Measurements from ENCODE around the gene HRK.

The HRK gene

DNA sequence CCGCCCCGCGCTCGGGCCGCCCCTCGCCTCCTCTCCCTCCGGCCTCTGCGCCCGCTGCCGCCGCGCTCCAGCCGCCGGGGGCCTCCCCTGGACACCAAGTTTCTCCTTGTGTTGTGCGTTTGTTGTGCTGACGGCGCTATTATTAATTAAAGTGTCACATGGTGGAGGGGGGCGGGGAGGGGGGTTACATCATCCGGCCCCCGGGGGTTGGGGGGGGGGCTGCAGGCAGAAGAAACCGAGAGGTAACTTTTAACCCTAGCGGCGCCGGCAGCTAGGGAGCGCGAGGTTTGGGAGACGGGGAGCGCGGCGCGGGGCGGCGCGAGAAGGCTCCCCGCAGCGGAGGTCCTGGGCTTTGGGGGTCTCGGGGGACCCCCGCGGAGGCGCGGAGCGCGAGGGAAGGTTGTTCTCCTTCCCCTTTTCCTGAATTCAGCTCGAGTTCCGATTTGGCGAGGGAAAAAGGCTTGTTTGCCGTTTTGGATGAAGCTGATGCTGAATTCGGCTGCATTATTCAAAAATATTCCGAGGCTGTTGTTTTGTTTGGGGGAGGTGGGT is at the start of gene HRK:
TSS of gene HRK (minus strand) at position 117 of the 552 bp plus-strand sequence. CDS start 134 bp downstream, outside the sequence.
- FAIRE-seq: no peak

DNA sequence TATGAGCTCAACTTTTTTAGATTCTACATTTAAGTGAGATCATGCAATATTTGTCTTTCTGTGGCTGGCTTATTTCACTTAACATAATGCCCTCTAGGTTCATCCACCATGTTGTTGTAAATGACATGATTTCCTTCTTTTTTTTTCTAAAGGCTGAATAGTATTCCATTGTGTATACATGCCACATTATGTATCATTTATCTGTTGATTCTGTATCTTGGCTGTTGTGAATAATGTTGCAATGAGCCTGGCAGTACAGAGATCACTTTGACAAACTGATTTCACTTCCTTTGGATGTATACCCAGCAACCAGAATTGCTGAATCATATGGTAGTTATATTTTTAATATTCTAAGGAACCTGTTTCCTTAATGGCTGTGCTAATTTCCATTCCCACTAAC is 48.6 kb upstream of the HRK start:
- no peak for FAIRE-seq

DNA sequence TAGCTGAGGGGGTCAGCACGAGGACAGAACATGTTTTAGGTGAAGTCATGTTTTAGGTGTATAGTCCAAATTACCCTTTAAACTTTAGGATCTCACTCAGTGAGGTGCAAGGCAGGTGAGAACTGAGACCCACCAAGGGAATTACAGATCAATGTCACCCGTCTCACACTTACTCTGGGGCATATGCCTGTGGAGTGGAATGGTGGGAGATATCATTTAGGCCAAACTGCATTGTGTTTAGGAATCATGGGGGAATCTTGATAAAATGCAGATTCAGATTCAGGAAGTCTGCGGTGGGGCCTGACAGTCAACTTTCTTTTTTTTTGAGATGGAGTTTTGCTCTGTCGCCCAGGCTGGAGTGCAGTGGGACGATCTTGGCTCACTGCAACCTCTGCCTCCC is 47.3 kb upstream of the HRK start:
- no peak for FAIRE-seq

DNA sequence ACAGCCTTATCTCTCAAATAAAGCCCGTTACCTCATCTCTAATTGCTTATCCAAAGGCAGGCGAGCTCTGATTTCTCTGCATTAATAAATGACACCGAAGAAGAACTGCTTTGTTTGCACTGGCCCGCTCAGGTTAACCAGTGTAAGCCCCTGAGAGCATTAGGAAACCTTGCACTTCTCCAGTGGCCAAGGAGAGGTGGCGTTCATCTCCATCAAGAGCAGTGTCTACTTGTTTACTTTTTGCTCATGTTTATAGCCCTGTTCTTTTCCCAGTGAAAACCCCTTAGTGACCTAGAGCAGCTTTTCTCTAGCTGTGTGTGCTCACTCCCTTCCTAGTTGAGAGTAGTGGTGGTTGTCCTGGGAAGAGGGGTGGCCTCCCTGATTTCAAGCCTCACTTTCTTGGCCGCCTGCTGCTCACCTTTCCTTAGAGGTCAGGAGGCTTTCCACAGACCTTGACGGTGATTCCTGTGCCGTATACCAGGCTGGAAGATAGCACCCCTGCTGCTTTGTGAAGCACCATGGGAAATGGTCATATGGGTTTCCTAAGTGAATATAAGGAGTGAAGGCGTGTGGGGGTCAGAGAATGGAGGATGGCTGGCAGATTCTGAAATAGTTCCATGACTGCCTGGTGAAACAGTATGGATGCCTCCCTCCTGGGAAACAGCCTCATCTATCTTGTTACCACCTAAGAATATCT is 46.2 kb upstream of the HRK start:
- no peak for FAIRE-seq

DNA sequence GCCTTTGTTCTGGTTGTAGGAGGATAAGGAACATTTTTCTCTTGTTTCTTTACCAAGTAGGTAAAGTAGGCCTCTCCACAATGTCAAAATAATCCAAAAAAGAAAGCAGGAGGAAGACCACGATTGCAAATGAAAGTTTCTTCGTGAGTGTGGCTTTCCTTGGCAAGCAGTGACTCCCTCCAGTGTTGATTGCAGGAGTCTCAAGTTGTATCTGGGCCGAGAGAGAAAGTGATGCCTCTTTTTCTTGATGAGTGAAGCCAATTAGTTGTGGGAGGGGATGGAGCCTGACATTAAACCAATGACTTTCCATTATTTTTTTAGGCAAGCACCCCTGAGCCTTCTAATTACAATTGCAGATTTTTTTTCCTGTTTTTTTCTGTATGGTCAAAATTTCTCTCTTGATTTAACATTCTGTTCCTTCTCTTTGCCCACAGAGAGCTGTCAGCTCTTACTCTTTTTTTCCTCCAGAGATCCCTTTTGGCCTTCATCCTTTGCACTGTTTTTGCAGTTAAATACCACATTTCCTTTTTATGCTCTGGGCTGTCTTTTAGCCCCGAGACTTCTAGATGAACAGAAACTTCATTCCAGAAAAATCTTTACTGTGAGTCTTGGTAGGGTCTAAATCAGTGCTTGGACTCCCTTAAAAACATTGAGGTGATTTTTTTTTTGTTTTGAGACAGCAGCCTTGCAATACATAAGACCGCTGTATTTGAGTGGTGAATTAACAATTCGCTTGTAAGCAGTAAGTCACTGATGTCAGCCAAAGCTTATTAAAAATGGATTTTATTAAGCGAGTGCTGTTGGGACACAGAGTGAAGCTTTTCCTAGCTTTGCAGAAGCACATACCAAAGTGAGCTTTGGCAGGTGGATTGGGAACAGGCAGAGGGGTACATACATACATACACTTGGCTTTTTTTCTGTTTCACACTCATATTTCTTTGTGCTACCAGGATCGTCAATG is 45.3 kb upstream of the HRK start:
- no peak for FAIRE-seq

DNA sequence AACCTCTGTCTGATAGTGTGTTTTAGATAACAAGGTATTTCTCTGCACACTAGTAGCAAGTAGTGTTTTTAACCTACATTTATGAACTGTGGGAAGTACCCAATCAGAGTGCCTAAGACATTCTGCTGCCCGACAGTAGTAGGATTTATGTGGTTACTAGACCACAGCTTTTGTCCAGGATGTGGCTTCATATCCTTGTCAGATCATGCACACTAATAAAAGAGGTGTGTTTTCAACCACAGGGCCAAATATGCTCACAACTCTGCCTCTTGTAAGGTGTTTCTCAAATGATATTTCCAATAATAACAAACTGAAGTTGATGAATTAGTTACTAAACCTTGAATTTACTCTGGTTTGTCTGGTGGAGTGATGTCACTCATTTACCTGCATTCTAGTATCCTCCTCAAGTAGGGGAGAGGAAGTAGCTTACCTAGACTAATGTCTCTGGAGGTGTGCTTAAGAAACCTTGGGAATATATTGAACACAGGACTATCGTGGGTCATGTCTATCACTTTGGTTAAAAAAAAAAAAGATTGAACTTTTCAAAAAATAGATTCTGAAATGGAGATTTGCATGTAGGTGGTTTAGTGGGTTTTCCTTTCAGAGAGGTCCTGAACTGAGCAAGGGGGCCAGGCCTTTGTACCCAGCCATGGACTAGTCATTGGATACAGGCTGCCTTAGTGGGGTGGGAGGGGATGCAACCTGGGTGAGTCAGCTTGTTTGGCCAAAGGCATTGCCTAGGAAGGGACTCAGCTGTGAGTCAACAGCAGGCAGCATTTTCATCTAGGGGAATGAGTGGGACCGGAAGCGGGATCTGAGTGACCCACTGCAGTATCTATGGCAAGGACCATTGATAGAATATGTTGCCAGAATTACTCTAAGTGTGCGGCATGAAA is 43.6 kb upstream of the HRK start:
- FAIRE-seq: no peak

DNA sequence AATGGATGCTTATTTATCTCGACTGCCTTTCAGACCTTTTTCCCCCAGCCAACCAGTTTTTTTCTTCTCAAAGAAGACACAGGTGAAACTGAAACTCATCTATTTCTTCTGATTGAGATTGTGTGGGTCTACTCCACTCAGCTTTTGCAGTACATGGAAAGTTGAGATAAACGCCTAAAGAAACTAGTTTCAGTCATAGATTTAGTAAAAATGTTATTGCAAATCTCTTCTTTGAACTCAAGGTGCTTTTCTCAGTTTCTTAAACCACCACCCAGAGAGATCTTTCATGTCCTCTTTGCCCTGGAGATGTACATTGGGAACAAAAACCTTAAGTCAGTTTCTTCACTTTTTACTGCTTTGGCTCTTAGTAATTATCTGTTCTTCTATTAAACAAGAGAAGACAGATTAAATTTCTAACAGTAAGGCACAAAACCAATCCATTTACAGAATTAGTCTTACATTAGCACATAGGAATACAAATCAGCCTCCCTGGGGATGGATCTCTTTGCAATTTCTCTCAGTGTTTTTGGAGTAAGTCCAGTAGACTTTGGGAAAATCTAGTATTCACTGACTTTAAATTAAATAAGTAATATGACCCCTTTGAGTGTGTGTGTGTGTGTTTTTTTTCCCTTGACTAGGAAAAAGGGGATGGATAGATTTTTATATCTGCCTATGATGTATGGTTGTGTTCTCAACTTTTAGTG is 41.1 kb upstream of the HRK start:
- no peak for FAIRE-seq

DNA sequence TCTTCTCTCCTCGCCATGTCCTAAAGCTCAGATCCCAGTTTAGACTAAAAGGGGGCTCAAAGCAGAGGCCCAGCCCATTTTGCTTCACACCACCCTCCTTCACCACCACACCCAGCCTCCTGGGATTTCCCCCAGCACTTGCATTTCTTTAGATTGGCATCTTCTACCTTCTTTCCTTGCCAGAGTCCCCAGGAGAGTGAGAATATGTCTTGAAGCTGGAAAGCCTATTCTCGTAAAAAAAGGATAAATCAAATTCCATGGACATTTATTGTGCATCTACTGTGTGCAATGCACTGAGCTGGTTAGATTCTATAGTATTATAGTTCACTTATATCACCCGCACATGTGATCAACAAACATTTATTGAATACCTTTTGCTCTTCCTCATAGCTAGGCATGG is 39.7 kb upstream of the HRK start:
- no peak for FAIRE-seq

DNA sequence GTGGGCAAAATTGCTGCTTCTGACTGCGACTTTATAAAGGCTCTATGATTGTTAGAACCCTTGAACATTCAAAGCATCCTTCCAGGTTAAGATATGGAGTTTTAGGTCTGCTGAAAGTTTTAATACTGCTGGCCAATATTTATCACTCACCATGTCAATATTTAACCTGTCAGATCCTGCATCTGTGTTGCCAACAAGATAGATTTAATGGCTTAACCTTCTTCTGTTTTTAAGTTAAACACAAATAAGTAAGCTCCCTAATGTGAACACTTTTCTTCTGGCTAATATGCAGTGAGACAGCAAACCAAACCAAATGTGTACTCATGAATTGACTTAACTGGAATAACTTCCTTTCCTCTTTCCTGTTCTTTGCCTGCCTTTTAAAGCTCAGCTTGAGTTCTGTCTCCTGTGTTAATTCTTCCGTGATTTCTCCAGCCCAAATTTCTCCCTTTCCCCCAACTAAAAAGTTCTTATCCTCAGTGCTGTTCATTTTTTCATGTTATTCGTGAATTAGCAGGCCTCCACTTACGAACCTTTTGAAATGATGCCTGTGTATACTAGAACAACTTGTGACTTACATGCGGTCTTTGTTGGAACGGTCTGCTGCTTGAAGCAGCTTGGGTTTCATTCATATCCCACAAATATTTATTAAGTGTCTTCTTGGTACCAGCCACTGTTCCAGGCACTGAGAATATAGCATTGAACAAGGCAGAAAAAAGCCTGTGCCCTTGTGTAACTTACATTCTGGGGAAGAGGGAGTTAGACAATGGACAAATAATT is 38.7 kb upstream of the HRK start:
- FAIRE-seq: no peak

DNA sequence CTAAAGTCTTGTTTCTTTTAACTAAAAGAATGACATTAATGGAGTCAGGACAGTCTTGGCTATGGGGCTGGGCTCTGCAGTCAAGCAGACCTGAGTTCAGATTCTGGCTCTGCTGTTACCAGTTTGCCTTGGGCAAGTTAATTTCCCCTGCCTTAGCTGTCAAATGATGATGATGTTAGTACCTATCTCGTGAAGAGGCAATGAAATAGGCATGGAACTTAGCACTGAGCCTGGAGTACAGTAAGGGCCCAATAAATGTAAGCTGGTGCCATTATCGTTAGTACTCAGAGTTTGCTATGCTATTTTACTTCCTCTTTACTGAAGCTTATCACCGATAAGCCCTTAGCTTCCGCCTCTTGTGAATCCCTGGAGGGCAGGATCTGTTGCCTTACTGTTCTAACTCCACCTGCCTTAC is 38.0 kb upstream of the HRK start:
- FAIRE-seq: no peak

DNA sequence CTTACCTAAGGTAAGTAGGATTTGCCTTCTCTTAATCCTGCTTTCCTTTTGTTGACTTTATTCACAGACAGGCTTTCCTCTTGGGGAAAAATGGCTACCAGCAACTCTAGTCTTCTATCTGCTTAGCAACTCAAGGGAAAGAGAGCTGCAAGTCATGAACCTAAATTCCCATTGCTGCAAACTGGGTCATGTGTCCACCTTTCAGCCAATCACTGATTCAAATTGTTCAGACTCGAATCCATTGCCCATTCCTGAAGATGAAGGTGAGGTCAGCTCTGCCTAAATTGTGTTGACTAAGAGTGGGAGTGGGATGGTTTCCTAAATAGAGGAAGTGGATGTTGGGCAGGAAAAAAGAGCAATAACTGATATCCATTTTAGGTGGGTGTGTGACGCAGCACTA is 37.2 kb upstream of the HRK start:
- FAIRE-seq: no peak

DNA sequence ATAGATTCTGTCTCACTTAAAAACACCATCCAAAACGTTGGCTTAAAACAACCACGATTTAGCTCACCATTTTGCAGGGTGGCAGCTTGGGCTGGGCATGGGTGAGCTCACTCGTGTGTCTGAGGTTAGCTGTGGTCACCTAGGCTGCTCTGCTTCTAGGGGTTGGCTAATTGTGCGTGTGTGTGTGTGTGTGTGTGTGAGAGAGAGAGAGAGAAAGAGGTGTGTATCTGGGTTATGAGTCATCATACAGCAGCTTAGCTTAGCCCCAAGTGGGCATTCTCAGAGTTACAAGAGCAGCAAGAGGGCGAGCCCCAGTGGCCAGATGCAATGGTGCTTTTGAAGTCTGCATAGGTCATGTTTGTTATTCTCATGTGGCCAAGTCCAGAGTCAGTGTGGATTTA is 35.5 kb upstream of the HRK start:
- FAIRE-seq: no peak

DNA sequence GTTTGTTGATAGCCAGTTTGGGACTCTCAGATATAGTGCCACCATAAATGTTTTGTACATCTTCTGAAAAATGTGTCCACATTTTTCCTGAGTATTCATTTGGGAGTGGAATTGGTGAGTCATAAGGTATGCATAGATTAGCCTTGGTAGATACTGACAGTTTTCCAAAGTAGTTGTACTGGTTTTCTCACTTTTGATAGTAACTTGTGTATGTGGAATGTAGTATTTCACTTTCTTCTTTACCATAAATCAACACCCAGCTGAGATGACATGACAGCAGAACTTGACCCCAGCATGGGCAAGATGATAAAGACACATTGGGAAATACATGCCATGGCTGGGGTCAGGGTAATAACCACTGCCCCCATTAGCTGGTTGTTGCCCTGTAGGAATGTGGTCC is 34.9 kb upstream of the HRK start:
- no peak for FAIRE-seq

DNA sequence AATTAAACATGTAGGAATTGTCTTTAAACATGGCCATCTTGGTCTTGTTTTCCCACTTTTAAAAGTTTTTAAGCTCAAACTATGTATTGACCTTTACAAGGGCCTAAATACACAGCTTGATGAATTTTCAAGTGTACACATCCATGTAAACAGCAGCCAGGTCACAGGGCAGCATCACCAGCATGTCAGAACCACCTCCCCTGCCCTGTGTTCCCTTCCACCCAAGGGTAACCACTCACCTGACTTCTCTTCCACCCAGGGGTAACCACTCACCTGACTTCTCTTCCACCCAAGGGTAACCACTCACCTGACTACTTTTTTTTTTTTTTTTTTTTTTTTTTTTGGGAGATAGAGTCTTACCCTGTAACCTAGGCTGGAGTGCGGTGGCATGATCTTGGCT is 34.1 kb upstream of the HRK start:
- FAIRE-seq: no peak

DNA sequence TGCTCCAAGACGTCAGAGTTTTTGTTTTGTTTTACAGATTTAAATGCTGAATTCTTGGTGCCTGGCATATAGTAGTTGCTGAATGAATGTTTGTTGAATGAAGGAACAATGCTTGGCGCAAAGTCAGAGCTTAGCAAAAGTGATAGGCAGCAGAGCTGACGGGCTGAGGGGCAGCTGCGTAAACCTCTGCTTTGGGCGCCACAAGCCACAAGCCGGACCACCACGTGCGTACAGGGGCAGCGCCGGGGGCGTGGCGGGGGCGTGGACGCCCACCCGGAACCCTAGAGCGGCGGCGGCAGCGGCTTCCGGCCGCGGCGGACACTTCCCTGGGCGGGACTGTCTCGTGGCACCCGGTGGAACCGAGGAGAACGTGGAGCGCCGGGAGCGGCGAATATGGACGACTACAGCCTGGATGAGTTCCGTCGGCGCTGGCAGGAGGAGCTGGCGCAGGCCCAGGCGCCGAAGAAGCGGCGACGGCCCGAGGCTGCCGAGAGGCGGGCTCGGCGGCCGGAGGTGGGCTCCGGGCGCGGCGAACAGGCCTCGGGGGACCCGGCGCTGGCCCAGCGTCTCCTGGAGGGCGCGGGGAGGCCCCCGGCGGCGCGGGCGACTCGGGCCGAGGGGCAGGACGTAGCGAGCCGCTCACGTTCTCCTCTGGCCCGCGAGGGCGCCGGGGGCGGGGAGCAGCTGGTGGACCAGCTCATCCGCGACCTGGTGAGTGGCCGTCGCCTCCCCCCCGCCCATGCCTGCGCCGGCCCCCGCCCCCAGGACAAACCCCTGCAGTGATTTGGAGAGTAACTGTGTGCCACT is 29.6 kb upstream of the HRK start, which contains the start of gene FBXW8:
TSS of gene FBXW8 (plus strand) at position 306 of the 807 bp plus-strand sequence. CDS start at position 394, 88 bp downstream.
- FAIRE-seq: no peak

DNA sequence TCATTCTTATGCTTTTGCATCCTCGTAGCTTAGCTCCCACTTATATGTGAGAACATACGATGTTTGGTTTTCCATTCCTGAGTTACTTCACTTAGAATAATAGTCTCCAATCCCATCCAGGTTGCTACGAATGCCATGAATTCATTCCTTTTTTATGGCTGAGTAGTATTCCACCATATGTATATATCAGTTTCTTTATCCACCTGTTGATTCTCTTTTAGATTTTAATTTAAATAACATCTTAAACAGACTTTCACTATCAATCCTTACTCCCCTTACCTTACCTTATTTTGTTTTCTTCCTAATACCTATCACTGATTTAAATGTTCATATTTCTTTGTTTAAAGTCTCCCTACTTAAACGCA is 29.0 kb upstream of the HRK start:
- FAIRE-seq: no peak

DNA sequence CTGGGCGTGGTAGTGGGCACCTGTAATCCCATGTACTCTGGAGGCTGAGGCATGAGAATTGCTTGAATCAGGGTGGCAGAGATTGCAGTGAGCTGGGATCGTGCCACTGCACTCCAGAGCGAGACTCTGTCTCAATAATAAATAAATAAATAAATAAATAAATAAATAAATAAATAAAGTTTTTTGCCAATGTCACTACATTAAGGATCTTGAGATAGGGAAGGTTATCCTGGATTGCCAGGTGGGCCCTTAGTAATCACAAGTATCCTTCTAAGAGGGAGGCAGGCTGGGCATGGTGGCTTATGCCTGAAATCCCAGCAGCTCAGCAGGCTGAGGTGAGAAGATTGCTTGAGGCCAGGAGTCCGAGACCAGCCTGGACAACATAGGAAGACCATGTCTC is 25.0 kb upstream of the HRK start:
- FAIRE-seq: no peak

DNA sequence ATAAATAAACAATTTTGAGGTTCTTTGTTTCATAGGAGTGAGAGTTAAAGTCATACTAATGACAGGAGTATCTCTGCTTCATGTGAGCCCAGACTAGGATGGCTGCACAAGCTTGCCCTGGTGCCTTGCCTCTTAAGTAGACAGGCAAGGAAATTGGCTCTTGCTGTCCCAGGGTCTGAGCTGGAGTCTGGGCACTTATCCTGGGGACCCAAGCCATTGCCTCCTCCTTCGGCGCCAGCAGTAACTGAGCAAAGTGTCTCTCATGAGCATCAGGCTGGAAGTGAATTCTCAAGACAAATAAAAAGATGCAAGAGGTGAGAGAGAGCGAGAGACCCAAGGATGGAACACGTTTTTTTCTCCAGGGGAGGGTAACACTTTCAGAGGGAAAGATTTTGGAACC is 22.6 kb upstream of the HRK start:
- FAIRE-seq: no peak

DNA sequence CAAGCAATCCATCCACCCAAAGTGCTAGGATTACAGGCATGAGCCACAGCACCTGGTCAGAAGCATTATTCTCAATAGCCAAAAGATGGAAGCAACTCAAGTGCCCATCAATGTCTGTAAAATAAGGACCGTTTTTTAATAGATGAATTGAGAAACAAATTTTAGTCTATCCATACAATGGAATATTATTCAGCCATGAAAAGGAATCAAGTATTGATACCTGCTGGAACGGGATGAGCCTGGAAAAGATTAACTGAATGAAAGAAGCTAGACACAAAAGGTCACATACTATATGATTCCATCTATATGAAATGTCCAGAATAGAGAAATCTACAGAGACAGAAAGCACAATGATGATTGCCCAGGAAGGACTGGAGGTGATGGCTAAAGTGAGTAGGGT is 20.4 kb upstream of the HRK start:
- FAIRE-seq: no peak

DNA sequence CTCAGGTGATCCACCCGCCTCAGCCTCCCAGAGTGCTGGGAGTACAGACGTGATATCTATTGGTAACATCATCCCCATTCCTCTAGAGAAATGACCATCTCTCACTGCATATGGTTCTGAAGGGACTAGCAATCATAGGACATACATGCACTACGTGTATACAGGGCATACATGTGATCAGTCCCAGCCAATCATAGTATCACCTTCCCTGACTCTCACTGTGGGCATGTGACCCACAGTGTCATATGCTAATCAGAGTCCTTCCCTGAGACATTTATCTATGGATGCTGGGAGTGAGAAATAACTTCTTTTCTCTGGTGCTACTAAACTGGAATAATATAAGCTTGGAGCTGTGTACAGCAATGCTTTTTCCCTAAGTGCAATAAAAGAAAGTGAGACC is 17.4 kb upstream of the HRK start:
- FAIRE-seq: no peak

Measured in endometrium (tissue), 2 donors.